Heart left ventricle (tissue), 13 donors: Measurements from ENCODE around the gene TRERF1.

ENCODE experiments used
- CTCF ChIP-seq, 12 donors: fragments of 200-600 bp; sonication (generic) in 4 of 12; IDR thresholded peaks; one replicate each; pipeline versions ENCODE4 v1.5.0 to v1.8.0; 2018 to 2022; ENCODE audit warnings: antibody characterized with exemption in 12 of 12, mild to moderate bottlenecking in 5 of 12
- POLR2A ChIP-seq, 2 donors: fragments of 450-650 bp; IDR thresholded peaks; one replicate each; pipeline ENCODE4 v1.6.1; 2017; ENCODE audit warnings: antibody characterized with exemption in 2 of 2, mild to moderate bottlenecking in 2 of 2, moderate library complexity in 2 of 2
- donor health status: ischemic (EF 13 %, LVEDD 7.1; RV severe dilation, severe dysfunction).
- donor health status: DM: no; HTN: yes; CAD: no.
- donor health status: DM: no; HTN: no; CAD: no.
- donor health status: ischemic (EF 25% LVEDD 6.9; RV normal size, moderate dysfunction).
- donor health status: ischemic (EF 25% LVEDD 5.7; RV mildly dilated, moderate dysfunction).
- donor health status: ischemic (EF 35%, LVEDD 5.7; RV mildly dilated, moderate dysfunction).
- donor health status: nonischemic (EF 11% LVEDD 7.7; RV severe dilation, severe dysfunction).
- donor health status: DM: yes; HTN: yes; CAD: no.
- donor health status: PGD.
- donor health status: ischemic (EF 29% LVEDD 5.4; RV normal size, mild dysfunction).
- donor health status: nonischemic (EF 23%, LVEDD 6.1; RV moderate dilation, normal function).

DNA sequence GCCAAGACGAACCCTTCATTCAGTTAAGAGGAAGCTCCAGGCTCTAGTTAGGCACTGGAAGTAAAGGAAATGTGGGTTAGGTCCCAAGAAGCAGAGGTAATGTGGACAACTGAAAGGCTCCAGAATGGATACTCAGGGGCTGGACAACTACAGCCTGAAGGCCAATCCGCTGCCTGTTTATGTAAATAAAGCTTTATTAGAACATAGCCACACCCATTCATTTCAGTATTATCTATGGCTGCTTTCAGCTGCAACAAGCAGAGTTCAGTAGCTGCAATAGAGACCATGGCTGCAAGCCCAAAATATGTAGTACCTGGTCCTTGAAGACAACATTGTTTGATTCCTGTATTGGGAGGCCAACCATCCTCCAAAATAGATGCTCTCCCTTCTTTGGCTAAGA lies 133.2 kb downstream of the TRERF1 start:
- TF ChIP-seq POLR2A (IDR thresholded peaks at IDR 0.05) = no peak
- no peak for TF ChIP-seq CTCF (IDR thresholded peaks at IDR 0.05)
